K562 (cell line): Measurements from ENCODE around the gene SNX15. TPM values are rescaled to one million over a fixed set of nuclear protein-coding genes. Genes with fewer than 3 reads are reported as not detected.

Experiments
- CEBPG ChIP-seq, 3 experiments: fragments of 200-800 bp in 1 of 3; sonication (Bioruptor generic) in 1 of 3; sonication (generic) in 1 of 3; formaldehyde crosslinking in 1 of 3; IDR thresholded peaks in 2 of 3; conservative IDR thresholded peaks in 1 of 3; 2 replicates each; pipeline versions ENCODE4 v1.6.1 to v1.8.0; 2016 to 2022; ENCODE audit warnings: missing compliant biosample characterization in 2 of 3, missing genetic modification characterization in 2 of 3, mild to moderate bottlenecking in 1 of 3, missing genetic modification reagents in 1 of 3
- ELF2 ChIP-seq: fragments of 250-450 bp; sonication (Bioruptor Pico); IDR thresholded peaks from 2 replicates; pipeline ENCODE4 v1.5.0; 2021; ENCODE audit warnings: mild to moderate bottlenecking
- ERF ChIP-seq: fragments of 450-650 bp; formaldehyde crosslinking; IDR thresholded peaks from 2 replicates; pipeline ENCODE4 v1.4.0; 2020; ENCODE audit warnings: mild to moderate bottlenecking, mixed read lengths
- FOXK2 ChIP-seq, 2 experiments: fragments of 450-650 bp; IDR thresholded peaks in 1 of 2; conservative IDR thresholded peaks in 1 of 2; 2 replicates each; pipeline ENCODE4 v1.6.1; 2016; ENCODE audit warnings: low read depth in 2 of 2, mild to moderate bottlenecking in 1 of 2
- JUND ChIP-seq, 2 experiments: IDR thresholded peaks; 2 replicates in 1 of 2; 3 replicates in 1 of 2; pipeline ENCODE4 v1.6.1; 2011; ENCODE audit warnings: borderline replicate concordance in 2 of 2, low read depth in 2 of 2, low read length in 2 of 2, improper control_type of control experiment in 1 of 2, missing biosample characterization in 1 of 2, missing genetic modification characterization in 1 of 2, missing genetic modification reagents in 1 of 2
- NCOA1 ChIP-seq: fragments of 450-650 bp; IDR thresholded peaks from 2 replicates; pipeline ENCODE4 v1.6.1; 2016; ENCODE audit warnings: low read depth
- PTTG1 ChIP-seq: fragments of 450-650 bp; IDR thresholded peaks from 2 replicates; pipeline ENCODE4 v1.6.1; 2016; ENCODE audit warnings: low read depth, mild to moderate bottlenecking, missing genetic modification characterization, missing compliant biosample characterization
- RB1 ChIP-seq: fragments of 450-650 bp; IDR thresholded peaks from 2 replicates; pipeline ENCODE4 v1.6.1; 2017; ENCODE audit warnings: low read depth, mild to moderate bottlenecking
- RBFOX2 ChIP-seq: fragments of 200-400 bp; formaldehyde crosslinking; IDR thresholded peaks from 2 replicates; pipeline ENCODE4 v1.6.1; 2017; ENCODE audit warnings: low read depth, mild to moderate bottlenecking, low read length, moderate library complexity
- RBM34 ChIP-seq: fragments of 200-400 bp; formaldehyde crosslinking; IDR thresholded peaks from 2 replicates; pipeline ENCODE4 v1.6.1; 2018; ENCODE audit warnings: low read length, borderline replicate concordance; ENCODE audit not compliant: insufficient read depth
- RUNX1 ChIP-seq: sonication (generic); IDR thresholded peaks from 2 replicates; pipeline ENCODE4 v1.6.1; 2016; ENCODE audit warnings: antibody characterized with exemption, low read depth
- SIX5 ChIP-seq, 2 experiments: IDR thresholded peaks; 2 replicates each; pipeline ENCODE4 v1.6.1; 2011; ENCODE audit warnings: low read length in 2 of 2, borderline replicate concordance in 1 of 2, low read depth in 1 of 2, mild to moderate bottlenecking in 1 of 2, moderate library complexity in 1 of 2; ENCODE audit not compliant: insufficient read depth in 1 of 2
- TEAD1 ChIP-seq, 2 experiments: fragments of 450-650 bp in 1 of 2; sonication (generic) in 1 of 2; formaldehyde crosslinking; IDR thresholded peaks; 2 replicates each; pipeline versions ENCODE4 v1.4.0 to v1.8.0; 2020 to 2022; ENCODE audit warnings: mild to moderate bottlenecking in 2 of 2, missing genetic modification reagents in 1 of 2
- ZZZ3 ChIP-seq: fragments of 450-650 bp; IDR thresholded peaks from 2 replicates; pipeline ENCODE4 v1.6.1; 2016; ENCODE audit warnings: antibody characterized with exemption, mild to moderate bottlenecking, moderate library complexity
- polyA plus RNA-seq, 8 experiments: library from polyadenylated mRNA; depleted of rRNA in 4 of 8; stranded (reverse) in 5 of 8; unstranded in 3 of 8; fragments of >200 nt; fragmentation: Nextera tagmentation in 2 of 8; fragmentation: Illumina TruSeq in 1 of 8; extraction: Ambion mirVana in 2 of 8; extraction: Trizol in 1 of 8; gene quantifications; 2 replicates each; pipeline versions ENCODE4 v1.2.1 to v1.2.3, GENCODE V29; 2011 to 2014; ENCODE audit warnings: inconsistent platforms in 1 of 8, missing spikeins in 1 of 8
- total RNA-seq, 7 experiments: library from RNA; depleted of rRNA in 6 of 7; stranded (reverse); fragments of >200 nt in 6 of 7; fragmentation: Illumina TruSeq in 2 of 7; extraction: Trizol in 2 of 7; gene quantifications; 2 replicates each; pipeline versions ENCODE4 v1.2.1 to v1.2.3, GENCODE V29; 2011 to 2021; ENCODE audit warnings: low replicate concordance in 1 of 7
- TF ChIP-seq, protein P1 (sequence below): fragments of 150-350 bp; conservative IDR thresholded peaks from 2 replicates; pipeline ENCODE4 v1.6.1; 2014; ENCODE audit warnings: low read length
- TF ChIP-seq, protein P2 (sequence below): fragments of 450-650 bp; formaldehyde crosslinking; IDR thresholded peaks from 2 replicates; pipeline ENCODE4 v1.4.0; 2022; ENCODE audit warnings: missing genetic modification characterization
- TF ChIP-seq, protein P3 (sequence below), 3 experiments: fragments of 200-800 bp in 1 of 3; fragments of 250-450 bp in 1 of 3; fragments of 450-650 bp in 1 of 3; sonication (Bioruptor Pico) in 1 of 3; sonication (Bioruptor generic) in 1 of 3; formaldehyde crosslinking in 1 of 3; IDR thresholded peaks; 2 replicates each; pipeline versions ENCODE4 v1.6.1 to v1.8.0; 2016 to 2022; ENCODE audit warnings: mild to moderate bottlenecking in 2 of 3, missing genetic modification characterization in 2 of 3, missing compliant biosample characterization in 1 of 3, moderate library complexity in 1 of 3

The SNX15 gene
- total and polyA plus RNA-seq, 9 of the 15 experiments (the other 6 are each of a cell fraction or from before 2014, with no cell fraction given), result 1.8 to 27.8 (median 15.2) TPM

DNA sequence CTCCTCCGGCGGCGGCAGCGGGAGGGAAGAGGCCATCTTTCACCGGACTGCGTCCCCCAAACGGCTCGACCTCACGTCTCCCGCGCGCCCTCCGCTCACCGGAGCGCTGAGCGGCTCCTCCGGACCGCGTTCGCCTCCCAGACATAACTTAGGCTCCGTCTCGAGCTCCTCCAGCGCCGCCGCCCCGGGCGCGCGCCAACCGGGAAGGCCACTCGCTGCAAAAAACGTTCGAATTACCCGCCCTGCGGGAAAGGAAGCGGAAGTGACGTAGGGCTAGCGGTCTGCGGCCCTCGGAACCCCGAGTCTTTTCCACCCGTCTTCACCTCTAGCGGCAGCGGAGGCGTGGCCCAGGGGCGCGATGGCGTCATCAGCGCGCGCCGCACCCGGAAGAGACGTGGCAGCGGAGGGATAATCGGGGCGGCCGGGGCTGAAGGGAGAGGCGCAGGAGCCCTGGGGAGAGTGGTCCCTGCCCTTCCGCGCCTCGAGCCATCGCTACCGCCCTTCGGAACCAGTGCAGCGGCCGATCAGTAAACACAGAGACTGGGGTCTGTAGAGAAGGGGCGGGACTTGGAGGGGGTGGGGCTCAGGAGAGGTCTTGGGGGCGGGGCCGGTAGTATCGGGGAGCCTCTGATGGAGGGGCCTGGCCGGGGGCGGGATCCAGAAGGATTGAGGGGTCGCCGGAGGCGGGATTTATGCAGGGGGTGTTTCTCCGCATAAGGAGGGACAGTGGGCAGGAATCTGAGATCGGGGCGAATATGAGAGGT is 56.8 kb downstream of the SNX15 start, which contains the start of the genes CDCA5 and ZFPL1 (continued):
- TF ChIP-seq RBM34, result no peak
- no peak for TF ChIP-seq ZZZ3
- peak; percentile 87 for TF ChIP-seq JUND (IDR thresholded peaks at IDR 0.05; ENCODE audit: borderline replicate concordance, low read depth, low read length)
- peak; percentile 54; the same call in 1 of the 3 replicates for TF ChIP-seq JUND (tag; IDR thresholded peaks at IDR 0.05; ENCODE audit: borderline replicate concordance, low read depth, low read length)
- peak; percentile 11 to 18; a peak in 1 of 4 replicates for TF ChIP-seq TEAD1 (CRISPR knock-in tag; IDR thresholded peaks at IDR 0.05)
- peak; percentile 87 to 88 for TF ChIP-seq FOXK2 (conservative IDR thresholded peaks at IDR 0.05 in 1 of 2, IDR thresholded peaks at IDR 0.05 in 1 of 2; ENCODE audit: low read depth in 2 of 2)
- TF ChIP-seq RUNX1, result no peak
- no peak; the same call in 1 of the 2 replicates for TF ChIP-seq NCOA1
- no peak for TF ChIP-seq PTTG1 (tag)
- TF ChIP-seq CEBPG (CRISPR knock-in tag; IDR thresholded peaks at IDR 0.05), result no peak
- TF ChIP-seq CEBPG (tag; conservative IDR thresholded peaks at IDR 0.05 in 1 of 2, IDR thresholded peaks at IDR 0.05 in 1 of 2), result no peak
- TF ChIP-seq SIX5 (IDR thresholded peaks at IDR 0.05; ENCODE audit: borderline replicate concordance in 1 of 2, insufficient read depth in 1 of 2, low read depth in 1 of 2, low read length in 2 of 2), result peak in 1 of 2 experiments; percentile 39; a peak in 1 of 4 replicates
- peak; percentile 99 for TF ChIP-seq ELF2
- TF ChIP-seq, protein P1, sequence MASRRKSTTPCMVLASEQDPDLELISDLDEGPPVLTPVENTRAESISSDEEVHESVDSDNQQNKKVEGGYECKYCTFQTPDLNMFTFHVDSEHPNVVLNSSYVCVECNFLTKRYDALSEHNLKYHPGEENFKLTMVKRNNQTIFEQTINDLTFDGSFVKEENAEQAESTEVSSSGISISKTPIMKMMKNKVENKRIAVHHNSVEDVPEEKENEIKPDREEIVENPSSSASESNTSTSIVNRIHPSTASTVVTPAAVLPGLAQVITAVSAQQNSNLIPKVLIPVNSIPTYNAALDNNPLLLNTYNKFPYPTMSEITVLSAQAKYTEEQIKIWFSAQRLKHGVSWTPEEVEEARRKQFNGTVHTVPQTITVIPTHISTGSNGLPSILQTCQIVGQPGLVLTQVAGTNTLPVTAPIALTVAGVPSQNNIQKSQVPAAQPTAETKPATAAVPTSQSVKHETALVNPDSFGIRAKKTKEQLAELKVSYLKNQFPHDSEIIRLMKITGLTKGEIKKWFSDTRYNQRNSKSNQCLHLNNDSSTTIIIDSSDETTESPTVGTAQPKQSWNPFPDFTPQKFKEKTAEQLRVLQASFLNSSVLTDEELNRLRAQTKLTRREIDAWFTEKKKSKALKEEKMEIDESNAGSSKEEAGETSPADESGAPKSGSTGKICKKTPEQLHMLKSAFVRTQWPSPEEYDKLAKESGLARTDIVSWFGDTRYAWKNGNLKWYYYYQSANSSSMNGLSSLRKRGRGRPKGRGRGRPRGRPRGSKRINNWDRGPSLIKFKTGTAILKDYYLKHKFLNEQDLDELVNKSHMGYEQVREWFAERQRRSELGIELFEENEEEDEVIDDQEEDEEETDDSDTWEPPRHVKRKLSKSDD, result no peak; the same call in 1 of the 2 replicates
- TF ChIP-seq RBFOX2, result peak; percentile 97
- peak; percentile 85 for TF ChIP-seq RB1
- TF ChIP-seq, protein P2, sequence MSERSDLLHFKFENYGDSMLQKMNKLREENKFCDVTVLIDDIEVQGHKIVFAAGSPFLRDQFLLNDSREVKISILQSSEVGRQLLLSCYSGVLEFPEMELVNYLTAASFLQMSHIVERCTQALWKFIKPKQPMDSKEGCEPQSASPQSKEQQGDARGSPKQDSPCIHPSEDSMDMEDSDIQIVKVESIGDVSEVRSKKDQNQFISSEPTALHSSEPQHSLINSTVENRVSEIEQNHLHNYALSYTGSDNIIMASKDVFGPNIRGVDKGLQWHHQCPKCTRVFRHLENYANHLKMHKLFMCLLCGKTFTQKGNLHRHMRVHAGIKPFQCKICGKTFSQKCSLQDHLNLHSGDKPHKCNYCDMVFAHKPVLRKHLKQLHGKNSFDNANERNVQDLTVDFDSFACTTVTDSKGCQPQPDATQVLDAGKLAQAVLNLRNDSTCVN (CRISPR knock-in tag), result peak; percentile 49; the same call in 1 of the 2 replicates
- TF ChIP-seq, protein P3, sequence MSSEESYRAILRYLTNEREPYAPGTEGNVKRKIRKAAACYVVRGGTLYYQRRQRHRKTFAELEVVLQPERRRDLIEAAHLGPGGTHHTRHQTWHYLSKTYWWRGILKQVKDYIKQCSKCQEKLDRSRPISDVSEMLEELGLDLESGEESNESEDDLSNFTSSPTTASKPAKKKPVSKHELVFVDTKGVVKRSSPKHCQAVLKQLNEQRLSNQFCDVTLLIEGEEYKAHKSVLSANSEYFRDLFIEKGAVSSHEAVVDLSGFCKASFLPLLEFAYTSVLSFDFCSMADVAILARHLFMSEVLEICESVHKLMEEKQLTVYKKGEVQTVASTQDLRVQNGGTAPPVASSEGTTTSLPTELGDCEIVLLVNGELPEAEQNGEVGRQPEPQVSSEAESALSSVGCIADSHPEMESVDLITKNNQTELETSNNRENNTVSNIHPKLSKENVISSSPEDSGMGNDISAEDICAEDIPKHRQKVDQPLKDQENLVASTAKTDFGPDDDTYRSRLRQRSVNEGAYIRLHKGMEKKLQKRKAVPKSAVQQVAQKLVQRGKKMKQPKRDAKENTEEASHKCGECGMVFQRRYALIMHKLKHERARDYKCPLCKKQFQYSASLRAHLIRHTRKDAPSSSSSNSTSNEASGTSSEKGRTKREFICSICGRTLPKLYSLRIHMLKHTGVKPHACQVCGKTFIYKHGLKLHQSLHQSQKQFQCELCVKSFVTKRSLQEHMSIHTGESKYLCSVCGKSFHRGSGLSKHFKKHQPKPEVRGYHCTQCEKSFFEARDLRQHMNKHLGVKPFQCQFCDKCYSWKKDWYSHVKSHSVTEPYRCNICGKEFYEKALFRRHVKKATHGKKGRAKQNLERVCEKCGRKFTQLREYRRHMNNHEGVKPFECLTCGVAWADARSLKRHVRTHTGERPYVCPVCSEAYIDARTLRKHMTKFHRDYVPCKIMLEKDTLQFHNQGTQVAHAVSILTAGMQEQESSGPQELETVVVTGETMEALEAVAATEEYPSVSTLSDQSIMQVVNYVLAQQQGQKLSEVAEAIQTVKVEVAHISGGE (CRISPR knock-in tag; IDR thresholded peaks at IDR 0.05), result peak; percentile 74 to 96 (median 87); a peak in 5 of 6 replicates
- TF ChIP-seq ERF (CRISPR knock-in tag), result peak; percentile 23; the same call in 1 of the 2 replicates
